ENCODE results near the gene NRDC. TPM values are rescaled to one million over a fixed set of nuclear protein-coding genes. Genes with fewer than 3 reads are reported as not detected.

NRDC gene
- total and polyA plus RNA-seq, 2 of the 8 experiments (the other 6 are each of a cell fraction or from before 2014, with no cell fraction given), result 70.2 to 182 TPM

DNA sequence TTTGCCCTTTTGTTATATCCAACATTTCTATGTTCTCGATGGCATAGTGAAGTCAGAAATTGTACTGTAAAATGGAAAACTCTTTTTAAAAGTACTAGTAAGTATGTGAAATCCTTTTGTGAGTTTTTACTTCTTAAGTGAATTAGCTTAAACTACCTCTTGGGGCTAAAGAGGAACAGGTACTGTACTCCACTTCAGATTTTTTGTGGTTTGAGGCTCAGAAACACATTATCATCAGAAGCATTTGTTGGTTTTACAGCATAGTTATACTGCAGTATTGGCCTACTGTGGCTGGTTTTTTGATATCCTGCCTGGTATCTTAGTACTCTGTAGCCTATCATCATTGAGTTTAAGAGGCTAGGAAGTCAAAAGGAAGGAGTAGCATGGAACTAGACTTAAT lies 117.2 kb downstream of the NRDC start (continued):
- TF ChIP-seq, protein P1, sequence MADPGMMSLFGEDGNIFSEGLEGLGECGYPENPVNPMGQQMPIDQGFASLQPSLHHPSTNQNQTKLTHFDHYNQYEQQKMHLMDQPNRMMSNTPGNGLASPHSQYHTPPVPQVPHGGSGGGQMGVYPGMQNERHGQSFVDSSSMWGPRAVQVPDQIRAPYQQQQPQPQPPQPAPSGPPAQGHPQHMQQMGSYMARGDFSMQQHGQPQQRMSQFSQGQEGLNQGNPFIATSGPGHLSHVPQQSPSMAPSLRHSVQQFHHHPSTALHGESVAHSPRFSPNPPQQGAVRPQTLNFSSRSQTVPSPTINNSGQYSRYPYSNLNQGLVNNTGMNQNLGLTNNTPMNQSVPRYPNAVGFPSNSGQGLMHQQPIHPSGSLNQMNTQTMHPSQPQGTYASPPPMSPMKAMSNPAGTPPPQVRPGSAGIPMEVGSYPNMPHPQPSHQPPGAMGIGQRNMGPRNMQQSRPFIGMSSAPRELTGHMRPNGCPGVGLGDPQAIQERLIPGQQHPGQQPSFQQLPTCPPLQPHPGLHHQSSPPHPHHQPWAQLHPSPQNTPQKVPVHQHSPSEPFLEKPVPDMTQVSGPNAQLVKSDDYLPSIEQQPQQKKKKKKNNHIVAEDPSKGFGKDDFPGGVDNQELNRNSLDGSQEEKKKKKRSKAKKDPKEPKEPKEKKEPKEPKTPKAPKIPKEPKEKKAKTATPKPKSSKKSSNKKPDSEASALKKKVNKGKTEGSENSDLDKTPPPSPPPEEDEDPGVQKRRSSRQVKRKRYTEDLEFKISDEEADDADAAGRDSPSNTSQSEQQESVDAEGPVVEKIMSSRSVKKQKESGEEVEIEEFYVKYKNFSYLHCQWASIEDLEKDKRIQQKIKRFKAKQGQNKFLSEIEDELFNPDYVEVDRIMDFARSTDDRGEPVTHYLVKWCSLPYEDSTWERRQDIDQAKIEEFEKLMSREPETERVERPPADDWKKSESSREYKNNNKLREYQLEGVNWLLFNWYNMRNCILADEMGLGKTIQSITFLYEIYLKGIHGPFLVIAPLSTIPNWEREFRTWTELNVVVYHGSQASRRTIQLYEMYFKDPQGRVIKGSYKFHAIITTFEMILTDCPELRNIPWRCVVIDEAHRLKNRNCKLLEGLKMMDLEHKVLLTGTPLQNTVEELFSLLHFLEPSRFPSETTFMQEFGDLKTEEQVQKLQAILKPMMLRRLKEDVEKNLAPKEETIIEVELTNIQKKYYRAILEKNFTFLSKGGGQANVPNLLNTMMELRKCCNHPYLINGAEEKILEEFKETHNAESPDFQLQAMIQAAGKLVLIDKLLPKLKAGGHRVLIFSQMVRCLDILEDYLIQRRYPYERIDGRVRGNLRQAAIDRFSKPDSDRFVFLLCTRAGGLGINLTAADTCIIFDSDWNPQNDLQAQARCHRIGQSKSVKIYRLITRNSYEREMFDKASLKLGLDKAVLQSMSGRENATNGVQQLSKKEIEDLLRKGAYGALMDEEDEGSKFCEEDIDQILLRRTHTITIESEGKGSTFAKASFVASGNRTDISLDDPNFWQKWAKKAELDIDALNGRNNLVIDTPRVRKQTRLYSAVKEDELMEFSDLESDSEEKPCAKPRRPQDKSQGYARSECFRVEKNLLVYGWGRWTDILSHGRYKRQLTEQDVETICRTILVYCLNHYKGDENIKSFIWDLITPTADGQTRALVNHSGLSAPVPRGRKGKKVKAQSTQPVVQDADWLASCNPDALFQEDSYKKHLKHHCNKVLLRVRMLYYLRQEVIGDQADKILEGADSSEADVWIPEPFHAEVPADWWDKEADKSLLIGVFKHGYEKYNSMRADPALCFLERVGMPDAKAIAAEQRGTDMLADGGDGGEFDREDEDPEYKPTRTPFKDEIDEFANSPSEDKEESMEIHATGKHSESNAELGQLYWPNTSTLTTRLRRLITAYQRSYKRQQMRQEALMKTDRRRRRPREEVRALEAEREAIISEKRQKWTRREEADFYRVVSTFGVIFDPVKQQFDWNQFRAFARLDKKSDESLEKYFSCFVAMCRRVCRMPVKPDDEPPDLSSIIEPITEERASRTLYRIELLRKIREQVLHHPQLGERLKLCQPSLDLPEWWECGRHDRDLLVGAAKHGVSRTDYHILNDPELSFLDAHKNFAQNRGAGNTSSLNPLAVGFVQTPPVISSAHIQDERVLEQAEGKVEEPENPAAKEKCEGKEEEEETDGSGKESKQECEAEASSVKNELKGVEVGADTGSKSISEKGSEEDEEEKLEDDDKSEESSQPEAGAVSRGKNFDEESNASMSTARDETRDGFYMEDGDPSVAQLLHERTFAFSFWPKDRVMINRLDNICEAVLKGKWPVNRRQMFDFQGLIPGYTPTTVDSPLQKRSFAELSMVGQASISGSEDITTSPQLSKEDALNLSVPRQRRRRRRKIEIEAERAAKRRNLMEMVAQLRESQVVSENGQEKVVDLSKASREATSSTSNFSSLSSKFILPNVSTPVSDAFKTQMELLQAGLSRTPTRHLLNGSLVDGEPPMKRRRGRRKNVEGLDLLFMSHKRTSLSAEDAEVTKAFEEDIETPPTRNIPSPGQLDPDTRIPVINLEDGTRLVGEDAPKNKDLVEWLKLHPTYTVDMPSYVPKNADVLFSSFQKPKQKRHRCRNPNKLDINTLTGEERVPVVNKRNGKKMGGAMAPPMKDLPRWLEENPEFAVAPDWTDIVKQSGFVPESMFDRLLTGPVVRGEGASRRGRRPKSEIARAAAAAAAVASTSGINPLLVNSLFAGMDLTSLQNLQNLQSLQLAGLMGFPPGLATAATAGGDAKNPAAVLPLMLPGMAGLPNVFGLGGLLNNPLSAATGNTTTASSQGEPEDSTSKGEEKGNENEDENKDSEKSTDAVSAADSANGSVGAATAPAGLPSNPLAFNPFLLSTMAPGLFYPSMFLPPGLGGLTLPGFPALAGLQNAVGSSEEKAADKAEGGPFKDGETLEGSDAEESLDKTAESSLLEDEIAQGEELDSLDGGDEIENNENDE (IDR thresholded peaks at IDR 0.05; ENCODE audit: insufficient replicate concordance, low read length), result no peak
- TF ChIP-seq NANOG (IDR thresholded peaks at IDR 0.05; ENCODE audit: insufficient read depth, low read depth, low read length, poor library complexity, severe bottlenecking), result no peak

All from H1 (cell line).